Stimulated activated CD8-positive, alpha-beta memory T cell treated with anti-CD3 and anti-CD28 coated beads, Interleukin-12 subunit alpha, Interleukin-12 subunit beta, amount 100 ng/mL, for 24 hours (primary cell): ENCODE data around the gene KRTAP5-4.
"Not testable (repeated sequence)": the region's sequence is repeated elsewhere in the genome, so short reads cannot be mapped to it uniquely, and the experiment has no call there.

Experiments
- DNase-seq: peaks from one replicate; pipeline ENCODE4 v3.0.0-alpha.2; 2020; ENCODE audit errors: extremely low read depth

Gene KRTAP5-4

GRCh38 chr11:1622086-1622485, at the start of gene KRTAP5-4:
Gene KRTAP5-4, minus strand, starts transcription at chr11:1622138. Its CDS starts 45 bp downstream, at chr11:1622093.
- no peak for DNase-seq

GRCh38 chr11:1671658-1672057, 49.7 kb upstream of the KRTAP5-4 start:
- no peak for DNase-seq

DNA sequence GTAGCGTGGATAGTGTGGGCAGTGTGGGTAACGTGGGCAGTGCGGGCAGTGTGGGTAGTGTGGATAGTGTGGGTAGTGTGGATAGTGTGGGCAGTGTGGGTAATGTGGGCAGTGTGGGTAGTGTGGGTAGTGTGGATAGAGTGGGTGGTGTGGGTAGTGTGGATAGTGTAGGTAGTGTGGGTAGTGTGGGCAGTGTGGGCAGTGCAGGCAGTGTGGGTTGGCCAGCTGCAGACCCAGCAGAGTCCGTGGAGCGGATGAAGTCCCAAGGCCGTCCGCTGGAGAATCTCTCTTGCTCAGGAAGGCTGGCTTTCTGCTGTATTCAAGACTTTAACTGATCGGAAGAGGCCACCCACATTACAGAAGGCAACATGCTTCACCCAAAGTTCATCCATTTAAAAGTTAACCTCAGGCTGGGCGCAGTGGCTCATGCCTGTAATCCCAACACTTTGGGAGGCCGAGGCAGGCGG, 49.0 kb upstream of the KRTAP5-4 start:
- DNase-seq = no peak

DNA sequence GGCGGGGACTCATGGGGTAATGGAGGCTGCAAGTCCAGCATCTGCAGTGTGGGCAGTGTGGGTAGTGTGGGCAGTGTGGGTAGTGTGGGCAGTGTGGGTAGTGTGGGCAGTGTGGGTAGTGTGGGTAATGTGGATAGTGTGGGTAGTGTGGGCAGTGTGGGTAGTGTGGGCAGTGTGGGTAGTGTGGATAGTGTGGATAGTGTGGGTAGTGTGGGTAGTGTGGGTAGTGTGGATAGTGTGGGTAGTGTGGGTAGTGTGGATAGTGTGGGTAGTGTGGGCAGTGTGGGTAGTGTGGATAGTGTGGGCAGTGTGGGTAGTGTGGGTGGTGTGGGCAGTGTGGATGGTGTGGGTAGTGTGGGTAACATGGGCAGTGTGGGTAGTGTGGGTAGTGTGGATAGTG, 48.5 kb upstream of the KRTAP5-4 start:
- not testable (repeated sequence) for DNase-seq

DNA sequence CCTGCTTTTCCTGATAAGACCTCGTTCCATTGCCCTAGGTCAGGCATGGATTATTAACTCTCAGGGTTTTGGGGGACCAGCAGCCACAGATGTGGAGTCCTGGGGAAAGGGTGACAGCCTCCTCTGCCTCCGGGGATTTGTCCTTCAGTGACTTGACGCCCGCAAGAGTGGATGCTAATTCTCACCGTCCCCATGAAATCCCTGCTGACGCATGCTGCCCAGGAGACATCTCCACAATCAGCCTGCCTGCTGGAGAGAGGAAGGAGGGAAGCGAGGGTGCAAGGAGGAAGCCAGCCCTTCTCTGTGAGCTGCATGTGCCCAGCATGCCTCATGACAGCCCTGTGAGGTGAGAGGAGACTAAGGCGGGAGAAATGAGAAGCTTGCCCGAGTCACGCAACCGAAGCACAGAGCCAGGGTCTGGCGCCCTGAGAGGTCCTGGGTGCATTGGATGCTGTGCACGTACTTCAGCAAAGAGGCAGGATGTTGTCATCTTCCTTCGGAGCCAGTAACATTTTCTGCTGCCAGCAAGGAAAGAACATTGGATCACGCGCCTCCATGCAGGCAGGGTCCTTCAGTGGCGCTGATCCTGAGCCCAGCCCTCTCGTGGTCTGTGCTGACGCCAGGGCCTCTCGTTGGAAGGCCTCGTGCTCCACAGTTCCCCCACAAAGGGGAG, 47.7 kb upstream of the KRTAP5-4 start:
- no peak for DNase-seq

DNA sequence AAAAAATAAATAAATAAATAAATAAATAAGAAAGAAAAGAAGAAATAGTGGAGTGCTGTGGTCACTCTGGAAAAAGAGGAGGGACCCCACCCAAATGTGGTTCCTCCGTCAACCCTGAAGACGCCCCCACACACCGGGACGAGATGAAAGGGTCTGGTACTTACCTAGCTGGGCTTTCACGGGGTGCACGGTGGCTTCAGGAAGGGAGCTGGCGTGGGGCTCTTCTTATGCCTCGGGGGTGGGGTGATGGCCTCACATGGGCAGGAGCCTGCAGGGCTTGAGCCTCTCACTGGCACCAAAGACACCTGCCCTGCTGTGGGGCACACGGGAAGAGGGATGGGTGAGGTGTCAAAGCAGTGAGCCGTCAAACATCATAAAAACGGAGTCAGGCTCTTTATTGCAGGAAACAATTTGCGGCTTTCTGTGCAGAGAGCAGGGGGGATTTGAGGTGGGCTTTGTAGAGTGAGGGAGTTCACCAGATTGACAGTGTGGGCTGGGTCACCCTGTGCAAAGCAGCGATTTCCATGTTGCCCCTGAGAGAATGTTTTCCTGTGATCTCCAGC, 47.1 kb upstream of the KRTAP5-4 start:
- no peak for DNase-seq

GRCh38 chr11:1667906-1668305, 46.0 kb upstream of the KRTAP5-4 start:
- DNase-seq = no peak

GRCh38 chr11:1667121-1667850, 45.3 kb upstream of the KRTAP5-4 start:
- no peak for DNase-seq

GRCh38 chr11:1665313-1665712, 43.4 kb upstream of the KRTAP5-4 start:
- no peak for DNase-seq

- DNase-seq = not testable (repeated sequence)
These were observed 40.9 kb upstream of the KRTAP5-4 start for GRCh38 chr11:1662699-1663283.

DNA sequence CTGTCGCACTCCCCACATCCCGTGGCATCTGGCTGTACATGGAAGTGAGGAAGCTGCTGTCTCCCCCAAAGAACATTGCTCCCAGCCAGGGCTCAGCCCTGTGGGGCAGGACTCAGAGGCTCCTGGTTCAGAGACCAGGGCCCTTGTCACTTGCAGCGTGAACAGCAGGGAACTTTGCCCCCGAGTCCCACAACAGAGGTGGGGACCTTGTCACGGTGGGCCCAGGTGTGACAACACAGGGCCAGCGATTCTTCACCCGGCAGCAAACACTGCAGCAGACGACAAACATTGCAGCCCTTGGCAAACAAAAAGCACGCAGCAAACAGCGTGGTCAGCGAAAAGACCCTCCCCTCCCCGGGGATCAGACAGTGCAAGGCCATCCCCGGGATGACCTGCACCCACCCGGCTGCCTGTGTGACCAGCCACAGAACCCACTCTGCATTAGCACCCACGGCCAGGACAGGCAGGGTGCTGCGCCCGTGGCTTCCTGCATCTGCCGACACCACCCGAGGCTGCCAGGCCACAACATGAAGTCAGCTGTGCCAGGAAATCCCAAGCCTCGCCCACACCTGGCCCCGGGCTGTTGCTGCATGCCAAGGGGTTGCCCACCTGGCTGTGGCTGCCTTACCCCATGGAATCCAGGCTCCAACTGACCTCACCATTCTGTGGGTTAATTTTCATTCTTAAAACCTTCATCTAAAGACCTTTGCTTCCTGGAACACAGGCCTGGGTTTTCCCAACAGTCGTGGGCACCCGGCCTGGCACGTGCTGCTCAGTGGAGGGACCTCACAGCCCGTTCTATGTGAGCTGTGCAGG, 39.7 kb upstream of the KRTAP5-4 start:
- not testable (repeated sequence) for DNase-seq

DNA sequence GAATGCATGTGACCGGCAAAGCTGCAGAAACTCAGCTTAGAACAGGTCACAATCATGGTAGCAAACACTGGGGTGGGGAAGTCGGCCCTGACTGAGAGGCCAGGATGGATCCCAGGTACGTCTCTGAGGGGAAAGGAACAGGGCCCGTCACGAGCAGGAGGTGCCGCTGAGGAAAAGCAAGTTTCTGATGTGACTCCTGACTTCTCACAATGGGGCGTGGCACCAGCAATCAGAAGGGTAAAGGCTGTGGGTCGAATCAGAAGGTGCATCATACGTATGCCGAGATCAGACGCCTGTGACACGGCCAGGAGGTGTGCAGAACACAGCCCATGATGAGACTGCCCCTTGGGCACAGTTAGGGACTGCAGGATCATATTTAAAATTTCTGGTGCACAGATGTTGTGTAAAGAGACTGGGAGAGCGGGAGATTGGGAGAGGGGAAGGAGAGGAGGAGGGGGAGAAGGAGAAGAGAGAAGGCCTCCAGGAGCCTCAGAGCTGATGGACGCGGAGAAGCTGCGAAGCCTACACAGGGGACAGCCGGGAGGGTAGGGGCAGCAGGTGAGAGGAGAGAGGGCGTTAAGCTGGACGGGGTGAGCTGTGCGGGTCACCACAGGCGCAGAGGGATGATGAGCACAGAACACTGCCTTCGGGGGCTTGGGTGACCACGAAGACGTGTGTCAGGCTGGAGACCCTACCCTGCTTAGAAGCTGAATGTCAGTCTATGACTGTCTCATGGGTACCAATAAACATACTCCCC, 38.4 kb upstream of the KRTAP5-4 start:
- DNase-seq = no peak

DNA sequence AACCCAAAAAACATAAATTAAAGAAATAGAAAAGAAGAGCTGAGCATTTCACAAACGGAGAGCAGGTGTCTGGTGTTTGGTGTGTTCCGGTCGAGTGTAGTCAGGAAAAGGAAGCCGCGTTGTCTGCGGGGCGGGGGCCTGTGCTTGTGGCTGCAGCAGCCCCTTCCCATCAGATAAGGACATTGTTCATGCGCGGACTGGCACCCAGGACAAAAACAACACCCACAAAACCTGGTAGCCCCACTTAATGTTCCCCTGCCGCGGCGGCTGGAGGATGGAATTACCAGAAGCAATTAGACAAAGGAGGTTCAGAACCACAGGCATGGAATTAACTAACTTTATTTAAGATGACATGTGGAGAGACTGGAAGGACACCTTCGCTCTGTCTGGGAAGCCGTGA, 37.6 kb upstream of the KRTAP5-4 start:
- DNase-seq = no peak

GRCh38 chr11:1656670-1657069, 34.7 kb upstream of the KRTAP5-4 start:
- DNase-seq = no peak

DNA sequence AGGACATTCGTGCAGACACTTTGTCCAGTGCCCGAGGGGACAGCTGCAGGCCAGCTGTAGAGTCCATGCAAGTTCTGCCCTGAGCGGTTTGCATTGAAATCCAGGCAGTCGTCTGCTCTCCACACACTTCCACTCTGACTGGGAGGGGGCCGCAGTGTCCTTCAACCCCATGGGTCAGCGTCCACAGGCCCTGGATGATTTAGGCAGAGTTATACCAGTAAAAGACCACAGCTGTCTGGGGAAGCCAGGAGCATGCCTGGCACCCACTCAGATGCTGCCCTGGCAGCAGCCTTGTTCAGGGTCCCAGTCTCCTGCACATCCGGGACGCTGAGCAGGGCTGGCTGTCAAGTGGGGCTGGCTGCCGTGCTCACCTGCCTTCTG, 34.1 kb upstream of the KRTAP5-4 start:
- DNase-seq = no peak

GRCh38 chr11:1655168-1656060, 33.5 kb upstream of the KRTAP5-4 start:
- no peak for DNase-seq

DNA sequence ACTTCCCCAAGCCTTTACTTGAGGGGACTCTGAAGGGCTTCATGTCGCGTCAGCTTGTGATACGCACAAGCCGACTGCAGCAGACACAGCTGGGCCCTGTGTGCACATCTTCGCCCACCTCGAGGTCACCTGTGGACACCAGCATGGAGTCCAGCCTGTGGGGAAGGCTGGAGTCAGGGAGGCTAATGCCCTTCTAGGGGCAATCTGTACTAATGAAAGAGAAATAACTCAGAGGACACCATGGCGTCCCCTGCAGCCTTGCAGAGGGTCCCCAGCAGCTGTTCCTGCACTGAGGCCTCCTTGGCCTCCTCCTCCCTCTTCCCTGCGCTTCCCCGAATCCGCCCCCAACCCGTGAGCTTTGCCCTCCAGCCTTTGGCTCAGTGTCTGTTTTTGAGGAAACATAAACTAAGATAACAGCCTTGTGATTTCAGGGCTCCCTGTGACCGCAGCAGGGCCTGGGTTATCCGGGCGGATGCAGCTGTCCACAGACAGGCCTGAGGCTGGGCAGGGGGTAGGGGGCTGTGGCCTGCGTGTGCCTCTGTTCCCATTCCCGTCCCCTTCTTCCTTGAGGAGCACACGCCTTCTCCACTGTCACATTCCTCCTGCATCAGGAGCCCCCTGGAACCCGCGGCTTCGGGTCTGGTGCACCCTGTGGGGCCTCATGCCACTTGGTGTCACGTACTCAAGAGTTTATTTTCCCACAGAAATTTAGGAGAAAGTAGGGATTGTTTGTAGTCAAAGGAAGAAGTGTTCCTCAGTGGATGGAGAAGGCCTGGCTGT, 32.6 kb upstream of the KRTAP5-4 start:
- no peak for DNase-seq

- no peak for DNase-seq
These were observed 31.8 kb upstream of the KRTAP5-4 start for GRCh38 chr11:1653541-1654387.
